Right lobe of liver (tissue), 4 donors: Measurements from ENCODE around the gene PTPRM.

ENCODE experiments used
- POLR2A ChIP-seq: fragments of 450-650 bp; IDR thresholded peaks from one replicate; pipeline ENCODE4 v1.6.1; 2017; ENCODE audit warnings: antibody characterized with exemption, mild to moderate bottlenecking
- TF ChIP-seq, protein P1 (sequence below), 4 donors: fragments of 200-600 bp in 3 of 4; fragments of 450-650 bp in 1 of 4; IDR thresholded peaks; one replicate each; pipeline versions ENCODE4 v1.5.1 to v1.8.0; 2016 to 2022; ENCODE audit warnings: antibody characterized with exemption in 4 of 4, mild to moderate bottlenecking in 2 of 4
- donor health status: DM: no; HTN: no; CAD: no.
- donor health status: DM: no; HTN: no; CAD: no.
- donor health status: DM: no; HTN: yes; CAD: no.

DNA sequence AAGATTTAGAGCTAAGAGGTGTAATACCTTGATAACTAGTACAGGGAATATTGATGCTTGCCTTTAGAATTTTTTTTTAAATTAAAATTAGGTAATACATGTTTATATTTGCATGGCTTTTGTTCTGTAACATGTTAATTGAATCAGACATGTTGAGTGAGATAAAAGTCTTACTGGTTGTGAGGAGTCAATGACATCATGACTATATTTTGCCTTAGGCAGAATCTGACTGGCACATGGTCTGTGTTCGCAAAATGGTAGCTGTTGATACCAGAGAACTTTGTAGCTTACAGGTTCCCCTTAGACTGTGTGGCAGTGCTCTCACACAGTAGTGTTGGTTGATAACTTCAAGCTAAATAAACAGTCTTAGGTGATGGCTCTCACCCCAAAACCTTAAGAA is 199.7 kb downstream of the PTPRM start:
- TF ChIP-seq, protein P1, sequence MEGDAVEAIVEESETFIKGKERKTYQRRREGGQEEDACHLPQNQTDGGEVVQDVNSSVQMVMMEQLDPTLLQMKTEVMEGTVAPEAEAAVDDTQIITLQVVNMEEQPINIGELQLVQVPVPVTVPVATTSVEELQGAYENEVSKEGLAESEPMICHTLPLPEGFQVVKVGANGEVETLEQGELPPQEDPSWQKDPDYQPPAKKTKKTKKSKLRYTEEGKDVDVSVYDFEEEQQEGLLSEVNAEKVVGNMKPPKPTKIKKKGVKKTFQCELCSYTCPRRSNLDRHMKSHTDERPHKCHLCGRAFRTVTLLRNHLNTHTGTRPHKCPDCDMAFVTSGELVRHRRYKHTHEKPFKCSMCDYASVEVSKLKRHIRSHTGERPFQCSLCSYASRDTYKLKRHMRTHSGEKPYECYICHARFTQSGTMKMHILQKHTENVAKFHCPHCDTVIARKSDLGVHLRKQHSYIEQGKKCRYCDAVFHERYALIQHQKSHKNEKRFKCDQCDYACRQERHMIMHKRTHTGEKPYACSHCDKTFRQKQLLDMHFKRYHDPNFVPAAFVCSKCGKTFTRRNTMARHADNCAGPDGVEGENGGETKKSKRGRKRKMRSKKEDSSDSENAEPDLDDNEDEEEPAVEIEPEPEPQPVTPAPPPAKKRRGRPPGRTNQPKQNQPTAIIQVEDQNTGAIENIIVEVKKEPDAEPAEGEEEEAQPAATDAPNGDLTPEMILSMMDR (IDR thresholded peaks at IDR 0.05) = no peak
- TF ChIP-seq POLR2A = no peak
